ENCODE data around the gene KIF5C.

KIF5C gene

DNA sequence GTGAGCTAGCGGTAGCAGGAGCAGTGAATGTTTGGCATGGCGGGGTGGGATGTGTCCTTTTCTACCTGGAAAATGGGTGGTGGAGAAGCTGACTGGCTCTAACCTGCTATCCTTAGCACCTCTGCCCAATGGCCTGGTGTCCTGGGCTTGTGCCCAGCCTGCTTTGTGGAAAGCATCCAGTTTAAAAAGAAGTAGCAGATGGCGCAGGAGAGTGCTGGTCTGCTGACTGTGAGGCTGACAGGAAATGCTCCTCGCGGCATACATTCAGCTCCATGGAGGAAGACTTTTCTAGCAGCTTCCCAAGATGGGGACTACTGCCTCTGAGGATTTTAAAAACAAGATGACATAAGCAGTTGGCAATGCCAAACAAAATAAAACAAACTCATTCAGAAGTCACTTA is 107.3 kb downstream of the KIF5C start:
- no peaks in the 10 kb centered on the region for H3K79me1 ChIP-seq (ENCODE audit: low read depth, low read length)
- H3K9ac ChIP-seq (ENCODE audit: low read depth, low read length, poor library complexity): no peak overlapping the region
- H4K8ac ChIP-seq (ENCODE audit: low read depth, low read length): no peak overlapping the region
- no peak for DNase-seq (ENCODE audit: low spot score)
- H3K14ac ChIP-seq (ENCODE audit: low read length): no peak overlapping the region
- H3K36me3 ChIP-seq (replicated peaks in 1 of 2; ENCODE audit: control insufficient read depth in 2 of 2, insufficient read depth in 2 of 2, low read length in 2 of 2): peaks cover 21 to 86% of the 10 kb centered on the region in 2 donors
- no CpG with 5 or more reads among the region's 5 CpGs for WGBS, 2 donors (ENCODE audit: extremely low coverage in 2 of 2, insufficient read length in 2 of 2, insufficient replicate concordance in 1 of 2)
- no peak overlapping the region for H2AFZ ChIP-seq (ENCODE audit: low read length)
- no peak overlapping the region for H3K4me3 ChIP-seq (ENCODE audit: low read length in 2 of 2)
- H3K4ac ChIP-seq (ENCODE audit: low read length): no peak overlapping the region
- no peak overlapping the region for H2BK15ac ChIP-seq (ENCODE audit: low read length)
- no peak overlapping the region for H3K27ac ChIP-seq (replicated peaks; ENCODE audit: low read length)
- H3K4me2 ChIP-seq (ENCODE audit: insufficient read depth, low read length, poor library complexity, severe bottlenecking): no peak overlapping the region
- no peak overlapping the region for H3K23ac ChIP-seq (ENCODE audit: low read depth, low read length, poor library complexity)
- peaks cover 0 to 5% of the 10 kb centered on the region in 2 donors for H3K9me3 ChIP-seq (replicated peaks in 1 of 2; ENCODE audit: control insufficient read depth in 2 of 2, insufficient read depth in 1 of 2, low read depth in 1 of 2, low read length in 2 of 2)
- no peak overlapping the region for H4K91ac ChIP-seq (ENCODE audit: low read depth, low read length, poor library complexity)
- no peak overlapping the region for H2AK5ac ChIP-seq (ENCODE audit: low read depth, low read length)
- no peak overlapping the region for H3K18ac ChIP-seq (ENCODE audit: low read length)
- H2BK12ac ChIP-seq (ENCODE audit: low read length): no peak overlapping the region
- no peaks in the 10 kb centered on the region for H3K27me3 ChIP-seq (ENCODE audit: control insufficient read depth in 3 of 3, insufficient read depth in 3 of 3, low read depth in 1 of 3, low read length in 3 of 3)
- H2BK5ac ChIP-seq (ENCODE audit: low read length): no peak overlapping the region
- H2BK120ac ChIP-seq (ENCODE audit: low read depth, low read length): no peak overlapping the region
- peaks cover 0 to 3% of the 10 kb centered on the region in 2 donors for H3K4me1 ChIP-seq (ENCODE audit: control insufficient read depth in 2 of 2, insufficient read depth in 1 of 2, low read depth in 1 of 2, low read length in 2 of 2)

- H3K27me3 ChIP-seq (ENCODE audit: control insufficient read depth in 3 of 3, insufficient read depth in 3 of 3, low read depth in 1 of 3, low read length in 3 of 3): no peaks in the 10 kb centered on the region
- H2AK5ac ChIP-seq (ENCODE audit: low read depth, low read length): no peak overlapping the region
- no peak overlapping the region for H2BK120ac ChIP-seq (ENCODE audit: low read depth, low read length)
- no peak overlapping the region for H3K23ac ChIP-seq (ENCODE audit: low read depth, low read length, poor library complexity)
- DNase-seq (ENCODE audit: low spot score): no peak
- H3K9ac ChIP-seq (ENCODE audit: low read depth, low read length, poor library complexity): no peak overlapping the region
- no peak overlapping the region for H3K4me2 ChIP-seq (ENCODE audit: insufficient read depth, low read length, poor library complexity, severe bottlenecking)
- no peak overlapping the region for H4K91ac ChIP-seq (ENCODE audit: low read depth, low read length, poor library complexity)
- H2AFZ ChIP-seq (ENCODE audit: low read length): no peak overlapping the region
- peaks cover 25 to 94% of the 10 kb centered on the region in 2 donors for H3K36me3 ChIP-seq (replicated peaks in 1 of 2; ENCODE audit: control insufficient read depth in 2 of 2, insufficient read depth in 2 of 2, low read length in 2 of 2)
- no peak overlapping the region for H3K18ac ChIP-seq (ENCODE audit: low read length)
- no peak overlapping the region for H3K4me3 ChIP-seq (ENCODE audit: low read length in 2 of 2)
- H3K27ac ChIP-seq (replicated peaks; ENCODE audit: low read length): no peak overlapping the region
- H2BK15ac ChIP-seq (ENCODE audit: low read length): no peak overlapping the region
- no peaks in the 10 kb centered on the region for H3K79me1 ChIP-seq (ENCODE audit: low read depth, low read length)
- no peak overlapping the region for H3K14ac ChIP-seq (ENCODE audit: low read length)
- H3K4ac ChIP-seq (ENCODE audit: low read length): no peak overlapping the region
- no peak overlapping the region for H2BK12ac ChIP-seq (ENCODE audit: low read length)
- no peak overlapping the region for H2BK5ac ChIP-seq (ENCODE audit: low read length)
- H3K4me1 ChIP-seq (ENCODE audit: control insufficient read depth in 2 of 2, insufficient read depth in 1 of 2, low read depth in 1 of 2, low read length in 2 of 2): peaks cover 0 to 3% of the 10 kb centered on the region in 2 donors
- H4K8ac ChIP-seq (ENCODE audit: low read depth, low read length): no peak overlapping the region
- H3K9me3 ChIP-seq (replicated peaks in 1 of 2; ENCODE audit: control insufficient read depth in 2 of 2, insufficient read depth in 1 of 2, low read depth in 1 of 2, low read length in 2 of 2): peaks cover 0 to 5% of the 10 kb centered on the region in 2 donors
Observed at GRCh38 chr2:148983896-148984295, 108.9 kb downstream of the KIF5C start.

- Histone ChIP-seq H2BK120ac (ENCODE audit: low read depth, low read length) (no peak overlapping the region), H3K27me3 (ENCODE audit: control insufficient read depth in 3 of 3, insufficient read depth in 3 of 3, low read depth in 1 of 3, low read length in 3 of 3) (no peaks in the 10 kb centered on the region), H3K18ac (ENCODE audit: low read length) (no peak overlapping the region)
Observed at GRCh38 chr2:148984449-148984848, 109.4 kb downstream of the KIF5C start.

DNA sequence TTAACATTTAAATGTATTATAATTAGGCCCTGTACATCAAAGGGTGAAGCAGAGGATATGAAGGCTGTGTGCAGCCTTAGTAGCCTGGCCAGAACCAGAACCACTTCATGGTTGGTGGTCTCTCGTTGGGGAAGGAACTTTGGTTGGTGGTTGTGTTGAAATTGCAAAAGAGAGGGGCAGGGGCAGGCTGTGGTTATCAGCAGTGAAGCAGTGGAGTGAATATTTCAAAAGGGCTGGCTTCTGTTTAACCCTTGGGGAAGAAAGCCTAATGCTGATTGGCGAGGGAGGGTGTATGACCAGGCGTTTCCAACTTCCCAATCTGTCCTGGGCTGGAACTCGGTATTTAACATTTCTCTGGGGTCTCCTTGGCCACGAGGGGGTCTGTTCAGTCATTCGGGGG is 112.3 kb downstream of the KIF5C start:
- Histone ChIP-seq H3K4me2 (ENCODE audit: insufficient read depth, low read length, poor library complexity, severe bottlenecking) (no peak overlapping the region), H3K4me1 (ENCODE audit: control insufficient read depth in 2 of 2, insufficient read depth in 1 of 2, low read depth in 1 of 2, low read length in 2 of 2) (no peaks in the 10 kb centered on the region), H3K4me3 (ENCODE audit: low read length in 2 of 2) (no peak overlapping the region), H2AFZ (ENCODE audit: low read length) (no peak overlapping the region), H3K18ac (ENCODE audit: low read length) (no peak overlapping the region), H3K36me3 (replicated peaks in 1 of 2; ENCODE audit: control insufficient read depth in 2 of 2, insufficient read depth in 2 of 2, low read length in 2 of 2) (peaks cover 24 to 91% of the 10 kb centered on the region in 2 donors), H3K27me3 (ENCODE audit: control insufficient read depth in 3 of 3, insufficient read depth in 3 of 3, low read depth in 1 of 3, low read length in 3 of 3) (no peaks in the 10 kb centered on the region), H2BK120ac (ENCODE audit: low read depth, low read length) (no peak overlapping the region), H2BK12ac (ENCODE audit: low read length) (no peak overlapping the region), H3K27ac (replicated peaks; ENCODE audit: low read length) (no peak overlapping the region), H3K23ac (ENCODE audit: low read depth, low read length, poor library complexity) (no peak overlapping the region), H2AK5ac (ENCODE audit: low read depth, low read length) (no peak overlapping the region), H3K9ac (ENCODE audit: low read depth, low read length, poor library complexity) (no peak overlapping the region), H2BK15ac (ENCODE audit: low read length) (no peak overlapping the region), H4K8ac (ENCODE audit: low read depth, low read length) (no peak overlapping the region), H3K4ac (ENCODE audit: low read length) (no peak overlapping the region), H3K9me3 (replicated peaks in 1 of 2; ENCODE audit: control insufficient read depth in 2 of 2, insufficient read depth in 1 of 2, low read depth in 1 of 2, low read length in 2 of 2) (peaks cover 0 to 5% of the 10 kb centered on the region in 2 donors), H4K91ac (ENCODE audit: low read depth, low read length, poor library complexity) (no peak overlapping the region), H3K14ac (ENCODE audit: low read length) (no peak overlapping the region), H2BK5ac (ENCODE audit: low read length) (no peak overlapping the region), H3K79me1 (ENCODE audit: low read depth, low read length) (no peaks in the 10 kb centered on the region)
- DNase-seq (ENCODE audit: low spot score): no peak
- no CpG with 5 or more reads among the region's 6 CpGs for WGBS, 2 donors (ENCODE audit: extremely low coverage in 2 of 2, insufficient read length in 2 of 2, insufficient replicate concordance in 1 of 2)

More at GRCh38 chr2:148984449-148984848, 109.4 kb downstream of the KIF5C start:
- no peak overlapping the region for H3K27ac ChIP-seq (replicated peaks; ENCODE audit: low read length)
- H3K4me3 ChIP-seq (ENCODE audit: low read length in 2 of 2): no peak overlapping the region
- H3K36me3 ChIP-seq (replicated peaks in 1 of 2; ENCODE audit: control insufficient read depth in 2 of 2, insufficient read depth in 2 of 2, low read length in 2 of 2): peaks cover 25 to 94% of the 10 kb centered on the region in 2 donors
- H3K79me1 ChIP-seq (ENCODE audit: low read depth, low read length): no peaks in the 10 kb centered on the region
- no peak overlapping the region for H3K4me2 ChIP-seq (ENCODE audit: insufficient read depth, low read length, poor library complexity, severe bottlenecking)
- H3K4ac ChIP-seq (ENCODE audit: low read length): no peak overlapping the region
- no peak overlapping the region for H2BK12ac ChIP-seq (ENCODE audit: low read length)
- H2AFZ ChIP-seq (ENCODE audit: low read length): no peak overlapping the region
- H3K23ac ChIP-seq (ENCODE audit: low read depth, low read length, poor library complexity): no peak overlapping the region
- no peak overlapping the region for H4K91ac ChIP-seq (ENCODE audit: low read depth, low read length, poor library complexity)
- H2BK5ac ChIP-seq (ENCODE audit: low read length): no peak overlapping the region
- H3K9ac ChIP-seq (ENCODE audit: low read depth, low read length, poor library complexity): no peak overlapping the region
- H3K14ac ChIP-seq (ENCODE audit: low read length): no peak overlapping the region
- H4K8ac ChIP-seq (ENCODE audit: low read depth, low read length): no peak overlapping the region
- H2AK5ac ChIP-seq (ENCODE audit: low read depth, low read length): no peak overlapping the region
- no peak overlapping the region for H2BK15ac ChIP-seq (ENCODE audit: low read length)
- H3K4me1 ChIP-seq (ENCODE audit: control insufficient read depth in 2 of 2, insufficient read depth in 1 of 2, low read depth in 1 of 2, low read length in 2 of 2): peaks cover 0 to 3% of the 10 kb centered on the region in 2 donors
- peaks cover 0 to 5% of the 10 kb centered on the region in 2 donors for H3K9me3 ChIP-seq (replicated peaks in 1 of 2; ENCODE audit: control insufficient read depth in 2 of 2, insufficient read depth in 1 of 2, low read depth in 1 of 2, low read length in 2 of 2)
- DNase-seq (ENCODE audit: low spot score): no peak
